HCT116 (cell line): Measurements from ENCODE around the gene BCL2L2. TPM values are rescaled to one million over a fixed set of nuclear protein-coding genes. Genes with fewer than 3 reads are reported as not detected.
"Not testable (repeated sequence)": the region's sequence is repeated elsewhere in the genome, so short reads cannot be mapped to it uniquely, and the experiment has no call there.

ENCODE experiments used
- ATAC-seq: fragments of 200-7000 bp; cut with Tn5 transposase; 2 replicates; pipeline ENCODE4 v1.9.1; 2020; ENCODE audit warnings: mild to moderate bottlenecking, moderate library complexity
- BruUV-seq: library from RNA; stranded (reverse); fragments of 400-500 nt; replicated peaks from 2 replicates; lab custom pipeline; 2021; lab: Mats Ljungman, UMichigan
- CTCF ChIA-PET: fragments of 300-600 bp; sonication (Branson Sonifier 250); formaldehyde crosslinking; loops from one replicate; lab custom pipeline; 2021; ENCODE audit warnings: antibody characterized with exemption; lab: Charles Lee
- POLR2A ChIA-PET: fragments of 300-600, 350-600 bp; sonication (Branson Sonifier 250); formaldehyde crosslinking; loops from one replicate; lab custom pipeline; 2021; ENCODE audit warnings: antibody characterized with exemption; lab: Charles Lee
- RAD21 ChIA-PET, 2 experiments: fragments of 300-600 bp; sonication (Branson Sonifier 250); formaldehyde crosslinking; loops; one replicate each; lab custom pipeline; 2023; ENCODE audit warnings: low total read pairs in 2 of 2; ENCODE audit not compliant: uncharacterized antibody in 2 of 2, unreplicated experiment in 2 of 2, low non-redundant PET in 1 of 2; lab: Charles Lee
- DNase-seq: peaks from one replicate; pipeline ENCODE4 v3.0.0-alpha.2; 2010; ENCODE audit warnings: low read depth, low spot score
- H2AFZ ChIP-seq: fragments of 200-600 bp; shearing (Covaris generic), sonication (generic); 2 replicates; pipeline ENCODE4 v1.6.1; 2017; ENCODE audit warnings: low read depth, mixed run types, mixed read lengths, antibody characterized with exemption, low read length; ENCODE audit not compliant: poor library complexity, severe bottlenecking
- H3K27ac ChIP-seq: 2 replicates; pipeline ENCODE4 v1.5.1; 2012; ENCODE audit warnings: low read depth, low read length
- H3K27me3 ChIP-seq: fragments of 200-600 bp; sonication (generic); 2 replicates; pipeline ENCODE4 v1.6.1; 2016; ENCODE audit warnings: mixed run types, low read length, mixed read lengths; ENCODE audit not compliant: insufficient read depth
- H3K36me3 ChIP-seq, 2 experiments: fragments of 200-500 bp in 1 of 2; fragments of 200-600 bp in 1 of 2; sonication (Bioruptor generic) in 1 of 2; sonication (generic) in 1 of 2; 2 replicates each; pipeline versions ENCODE4 v1.5.1 to v1.6.1; 2014 to 2016; ENCODE audit warnings: low read length in 2 of 2, inconsistent platforms in 1 of 2, mixed read lengths in 1 of 2, mixed run types in 1 of 2; ENCODE audit not compliant: insufficient read depth in 2 of 2, control insufficient read depth in 1 of 2
- H3K4me1 ChIP-seq, 2 experiments: fragments of 200-600 bp in 1 of 2; sonication (generic) in 1 of 2; 2 replicates each; pipeline versions ENCODE4 v1.5.1 to v1.6.1; 2012 to 2017; ENCODE audit warnings: low read length in 2 of 2, inconsistent platforms in 1 of 2, mild to moderate bottlenecking in 1 of 2, mixed read lengths in 1 of 2, mixed run types in 1 of 2, moderate library complexity in 1 of 2; ENCODE audit not compliant: insufficient read depth in 2 of 2, control insufficient read depth in 1 of 2
- H3K4me2 ChIP-seq: fragments of 200-600 bp; sonication (generic); 2 replicates; pipeline ENCODE4 v1.6.1; 2017; ENCODE audit warnings: mixed run types, low read length, mixed read lengths
- H3K4me3 ChIP-seq, 2 experiments: fragments of 200-600 bp in 1 of 2; sonication (generic) in 1 of 2; replicated peaks in 1 of 2; 2 replicates each; pipeline ENCODE4 v1.5.1; 2011 to 2016; ENCODE audit warnings: low read length in 2 of 2, control low read depth in 1 of 2, low read depth in 1 of 2, mild to moderate bottlenecking in 1 of 2, mixed read lengths in 1 of 2, mixed run types in 1 of 2
- H3K79me2 ChIP-seq: fragments of 200-600 bp; sonication (generic); 2 replicates; pipeline ENCODE4 v1.6.1; 2017; ENCODE audit warnings: mild to moderate bottlenecking, mixed run types, low read length, moderate library complexity, mixed read lengths; ENCODE audit not compliant: insufficient read depth
- H3K9ac ChIP-seq: fragments of 200-600 bp; sonication (generic); 2 replicates; pipeline ENCODE4 v1.6.1; 2016; ENCODE audit warnings: low read length, mixed read lengths
- H3K9me2 ChIP-seq: fragments of 200-600 bp; sonication (generic), shearing (Covaris generic); 2 replicates; pipeline ENCODE4 v1.6.1; 2017; ENCODE audit warnings: mixed run types, mild to moderate bottlenecking, moderate library complexity; ENCODE audit not compliant: insufficient read depth
- H3K9me3 ChIP-seq, 2 experiments: fragments of 200-500 bp in 1 of 2; fragments of 200-600 bp in 1 of 2; sonication (Bioruptor generic) in 1 of 2; sonication (generic) in 1 of 2; 2 replicates each; pipeline ENCODE4 v1.6.1; 2014 to 2017; ENCODE audit warnings: low read length in 2 of 2, mixed read lengths in 2 of 2, inconsistent platforms in 1 of 2, low read depth in 1 of 2, mild to moderate bottlenecking in 1 of 2, mixed run types in 1 of 2, moderate library complexity in 1 of 2; ENCODE audit not compliant: control insufficient read depth in 1 of 2, insufficient read depth in 1 of 2
- H4K20me1 ChIP-seq: fragments of 200-600 bp; sonication (generic), shearing (Covaris generic); 2 replicates; pipeline ENCODE4 v1.6.1; 2017; ENCODE audit warnings: mixed run types, mild to moderate bottlenecking, moderate library complexity; ENCODE audit not compliant: insufficient read depth
- EZH2phosphoT487 ChIP-seq: fragments of 200-600 bp; IDR thresholded peaks from 2 replicates; pipeline ENCODE4 v1.6.1; 2018; ENCODE audit warnings: antibody characterized with exemption, borderline replicate concordance
- POLR2AphosphoS5 ChIP-seq: IDR thresholded peaks from 2 replicates; pipeline ENCODE4 v1.6.1; 2011; ENCODE audit warnings: mild to moderate bottlenecking, low read depth, low read length, moderate library complexity
- RAD21 ChIP-seq: IDR thresholded peaks from 2 replicates; pipeline ENCODE4 v1.6.1; 2012; ENCODE audit warnings: low read depth, mild to moderate bottlenecking
- ZNF274 ChIP-seq: fragments of 200-500 bp; sonication (Bioruptor generic); IDR thresholded peaks from 2 replicates; pipeline ENCODE4 v1.6.1; 2014; ENCODE audit warnings: mild to moderate bottlenecking, low read depth, low read length, inconsistent platforms
- intact Hi-C: fragments of 100-400 bp; cut with micrococcal nuclease; formaldehyde crosslinking; loops from 2 replicates; pipeline ENCODE4 v1.10.0; 2022
- total RNA-seq: library from RNA; stranded (reverse); gene quantifications from one replicate; pipeline ENCODE4 v1.2.1, GENCODE V29; 2021; ENCODE audit not compliant: unreplicated experiment

BCL2L2 gene
- total RNA-seq, 1 experiment from 2014 or later = 25.5 TPM

DNA sequence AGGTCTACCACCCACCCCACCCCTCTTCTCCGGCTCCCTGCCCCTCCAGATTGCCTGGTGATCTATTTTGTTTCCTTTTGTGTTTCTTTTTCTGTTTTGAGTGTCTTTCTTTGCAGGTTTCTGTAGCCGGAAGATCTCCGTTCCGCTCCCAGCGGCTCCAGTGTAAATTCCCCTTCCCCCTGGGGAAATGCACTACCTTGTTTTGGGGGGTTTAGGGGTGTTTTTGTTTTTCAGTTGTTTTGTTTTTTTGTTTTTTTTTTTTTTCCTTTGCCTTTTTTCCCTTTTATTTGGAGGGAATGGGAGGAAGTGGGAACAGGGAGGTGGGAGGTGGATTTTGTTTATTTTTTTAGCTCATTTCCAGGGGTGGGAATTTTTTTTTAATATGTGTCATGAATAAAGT, 19.1 kb downstream of the BCL2L2 start:
- peaks cover 24 to 30% of the 10 kb centered on the region in 2 experiments; a peak in 3 of 4 replicates for H3K36me3 ChIP-seq
- H3K4me2 ChIP-seq, H3K9me3 ChIP-seq, H3K9me2 ChIP-seq, ATAC-seq, H2AFZ ChIP-seq, H3K27me3 ChIP-seq, H3K4me3 ChIP-seq, H3K9ac ChIP-seq, H4K20me1 ChIP-seq, H3K27ac ChIP-seq, DNase-seq, BruUV-seq: not testable (repeated sequence)
- POLR2A ChIA-PET = interaction anchor here (1.3 kb wide), 1 partner anchor 54 kb away, joined by 3 read pairs; no protein-coding TSS in a partner anchor
- intact Hi-C loops = loop anchor here (5.0 kb wide), 1 partner anchor 132 kb away; no protein-coding TSS in a partner anchor
- RAD21 ChIA-PET = interaction anchor here in 1 of 2 experiments (1.2 kb wide), 1 partner anchor 55 kb away, joined by 8 read pairs; no protein-coding TSS in a partner anchor
- CTCF ChIA-PET = interaction anchor here (1.8 to 3.0 kb wide), 5 partner anchors 18 to 131 kb away, joined by 5 to 23 read pairs (median 6); partner anchors contain the start of gene PPP1R3E
- H3K4me1 ChIP-seq = peaks cover 3 to 11% of the 10 kb centered on the region in 2 experiments; a peak in 3 of 4 replicates
- H3K79me2 ChIP-seq = peaks cover 30% of the 10 kb centered on the region

- no peak overlapping the region for H3K4me2 ChIP-seq
- BruUV-seq = no TSS peak
- DNase-seq (no peak), ATAC-seq (peak; percentile 28)
- H3K4me1 ChIP-seq = peaks cover 3 to 10% of the 10 kb centered on the region in 2 experiments; a peak in 3 of 4 replicates
- H3K9ac ChIP-seq = no peak overlapping the region
- H3K9me2 ChIP-seq = no peaks in the 10 kb centered on the region
- intact Hi-C loops = loop anchor here (5.0 kb wide), 1 partner anchor 131 kb away; no protein-coding TSS in a partner anchor
- H3K79me2 ChIP-seq = peaks cover 27% of the 10 kb centered on the region
- H3K27ac ChIP-seq = no peak overlapping the region
- H3K9me3 ChIP-seq = no peaks in the 10 kb centered on the region
- TF ChIP-seq RAD21 (no peak), EZH2phosphoT487 (no peak), POLR2AphosphoS5 (peak; percentile 62), ZNF274 (no peak)
- POLR2A ChIA-PET = interaction anchor here (1.3 kb wide), 1 partner anchor 53 kb away, joined by 3 read pairs; no protein-coding TSS in a partner anchor
- H2AFZ ChIP-seq = no peak overlapping the region
- CTCF ChIA-PET = interaction anchor here (0.6 to 3.0 kb wide), 8 partner anchors 17 to 231 kb away, joined by 3 to 23 read pairs (median 5); partner anchors contain the start of gene PPP1R3E
- H3K27me3 ChIP-seq = no peaks in the 10 kb centered on the region
- H3K36me3 ChIP-seq = peaks cover 24 to 30% of the 10 kb centered on the region in 2 experiments; a peak in 3 of 4 replicates
- no peaks in the 10 kb centered on the region for H4K20me1 ChIP-seq
- H3K4me3 ChIP-seq = no peak overlapping the region
- RAD21 ChIA-PET = interaction anchor here (0.7 to 1.2 kb wide), 2 partner anchors 34 to 54 kb away, joined by 3 to 8 read pairs; no protein-coding TSS in a partner anchor
Observed at GRCh38 chr14:23326491-23327332, 20.1 kb downstream of the BCL2L2 start.
